LNCaP clone FGC (cell line): ENCODE measurements around the gene KLK2.

Experiments
- DNase-seq: peaks from one replicate; pipeline ENCODE4 v3.0.0-alpha.2; 2011; ENCODE audit warnings: low read depth
- H3K4me3 ChIP-seq: 2 replicates; pipeline ENCODE4 v1.5.1; 2011; ENCODE audit warnings: mild to moderate bottlenecking, low read depth, low read length, control low read depth
- TF ChIP-seq, protein P1 (sequence below): IDR thresholded peaks from 2 replicates; pipeline ENCODE4 v1.5.1; 2012; ENCODE audit warnings: mild to moderate bottlenecking; ENCODE audit not compliant: control insufficient read depth, insufficient read depth; ENCODE audit errors: extremely low read depth

The KLK2 gene

DNA sequence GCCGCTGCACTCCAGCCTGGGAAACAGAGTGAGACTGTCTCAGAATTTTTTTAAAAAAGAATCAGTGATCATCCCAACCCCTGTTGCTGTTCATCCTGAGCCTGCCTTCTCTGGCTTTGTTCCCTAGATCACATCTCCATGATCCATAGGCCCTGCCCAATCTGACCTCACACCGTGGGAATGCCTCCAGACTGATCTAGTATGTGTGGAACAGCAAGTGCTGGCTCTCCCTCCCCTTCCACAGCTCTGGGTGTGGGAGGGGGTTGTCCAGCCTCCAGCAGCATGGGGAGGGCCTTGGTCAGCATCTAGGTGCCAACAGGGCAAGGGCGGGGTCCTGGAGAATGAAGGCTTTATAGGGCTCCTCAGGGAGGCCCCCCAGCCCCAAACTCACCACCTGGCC, at the start of gene KLK2:
KLK2 (plus strand) TSS at position 384 of the 400 bp plus-strand sequence. CDS start 35 bp downstream, outside the sequence.
- TF ChIP-seq, protein P1, sequence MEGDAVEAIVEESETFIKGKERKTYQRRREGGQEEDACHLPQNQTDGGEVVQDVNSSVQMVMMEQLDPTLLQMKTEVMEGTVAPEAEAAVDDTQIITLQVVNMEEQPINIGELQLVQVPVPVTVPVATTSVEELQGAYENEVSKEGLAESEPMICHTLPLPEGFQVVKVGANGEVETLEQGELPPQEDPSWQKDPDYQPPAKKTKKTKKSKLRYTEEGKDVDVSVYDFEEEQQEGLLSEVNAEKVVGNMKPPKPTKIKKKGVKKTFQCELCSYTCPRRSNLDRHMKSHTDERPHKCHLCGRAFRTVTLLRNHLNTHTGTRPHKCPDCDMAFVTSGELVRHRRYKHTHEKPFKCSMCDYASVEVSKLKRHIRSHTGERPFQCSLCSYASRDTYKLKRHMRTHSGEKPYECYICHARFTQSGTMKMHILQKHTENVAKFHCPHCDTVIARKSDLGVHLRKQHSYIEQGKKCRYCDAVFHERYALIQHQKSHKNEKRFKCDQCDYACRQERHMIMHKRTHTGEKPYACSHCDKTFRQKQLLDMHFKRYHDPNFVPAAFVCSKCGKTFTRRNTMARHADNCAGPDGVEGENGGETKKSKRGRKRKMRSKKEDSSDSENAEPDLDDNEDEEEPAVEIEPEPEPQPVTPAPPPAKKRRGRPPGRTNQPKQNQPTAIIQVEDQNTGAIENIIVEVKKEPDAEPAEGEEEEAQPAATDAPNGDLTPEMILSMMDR = no peak
- peak within 1 kb of the TSS; percentile 59 for H3K4me3 ChIP-seq
- peak; percentile 100 for DNase-seq

DNA sequence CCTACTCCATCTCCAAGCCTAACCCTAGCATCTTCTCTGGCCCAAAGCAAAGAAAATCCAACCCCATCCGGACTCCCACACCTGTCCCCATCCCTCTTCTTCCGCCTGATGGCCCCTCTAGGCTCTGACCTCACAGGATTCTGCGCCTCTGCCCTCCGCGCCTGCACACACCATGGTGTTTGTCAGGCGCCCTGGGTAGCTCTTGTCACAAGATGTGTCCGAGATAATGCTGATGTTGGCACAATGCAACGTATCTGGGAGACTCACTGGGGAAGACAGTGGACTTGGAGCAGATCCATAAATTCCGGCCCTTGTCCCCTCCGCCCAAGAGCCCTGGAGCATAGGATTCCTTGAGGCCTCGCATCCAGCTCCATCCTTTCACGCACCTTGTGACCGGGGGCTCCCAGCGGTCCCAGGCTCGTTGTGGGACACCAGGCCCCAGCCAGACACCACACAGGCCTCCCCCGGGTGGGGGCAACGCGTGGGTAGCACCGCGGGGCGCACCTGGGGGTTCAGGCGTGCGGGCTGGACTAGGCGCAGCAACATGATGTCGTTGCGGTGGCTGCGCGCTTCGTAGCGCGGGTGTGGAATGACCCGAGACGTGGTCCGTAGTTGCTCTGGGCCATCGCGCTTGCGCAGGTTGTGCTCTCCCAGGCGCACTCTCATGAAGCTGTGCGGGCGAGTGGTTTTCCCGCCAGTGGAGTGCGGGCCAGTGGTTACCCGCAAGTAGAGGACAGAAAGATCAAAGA, 46.6 kb upstream of the KLK2 start:
- H3K4me3 ChIP-seq = no peak overlapping the region
- no peak for DNase-seq
- TF ChIP-seq, protein P1 = no peak

DNA sequence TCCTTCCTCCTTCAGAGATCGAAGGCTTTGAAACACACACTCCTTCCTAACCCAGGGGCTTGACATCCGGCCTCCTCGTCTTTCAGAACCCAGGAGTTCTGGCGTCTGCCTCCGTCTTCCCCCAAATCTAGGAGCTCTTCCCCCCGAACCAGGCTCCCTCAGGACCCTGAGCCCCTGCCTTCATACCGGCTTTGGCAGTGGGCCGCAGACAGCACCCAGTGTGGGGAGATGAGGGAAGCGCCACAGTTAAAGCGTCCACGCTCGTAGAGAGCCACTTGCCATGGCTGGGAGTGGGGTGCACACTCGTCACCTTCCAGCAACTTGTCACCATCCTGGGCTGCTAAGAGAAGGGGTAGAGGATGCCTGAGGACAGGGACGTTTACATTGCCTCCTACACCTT, 45.8 kb upstream of the KLK2 start:
- TF ChIP-seq, protein P1 = no peak
- no peak for DNase-seq
- no peak overlapping the region for H3K4me3 ChIP-seq

DNA sequence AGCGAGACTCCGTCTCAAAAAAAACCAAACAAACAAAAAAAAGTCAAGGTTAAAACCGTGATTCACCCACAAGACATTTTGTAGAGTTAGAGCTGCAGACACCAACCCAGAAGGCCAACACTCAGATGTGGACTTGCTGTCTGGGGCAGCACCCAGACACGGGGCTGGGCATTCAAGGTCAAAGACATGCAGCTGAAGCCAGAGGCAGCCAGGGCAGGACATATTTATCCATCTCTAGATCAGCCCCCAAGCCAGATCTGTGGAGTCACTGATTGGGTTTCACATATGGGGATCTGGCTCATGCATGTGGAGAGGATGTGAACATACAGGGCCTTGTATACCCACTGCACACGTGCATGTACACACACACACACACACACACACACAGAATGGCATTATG, 43.4 kb upstream of the KLK2 start:
- DNase-seq = no peak
- H3K4me3 ChIP-seq = no peak overlapping the region
- TF ChIP-seq, protein P1 = no peak

DNA sequence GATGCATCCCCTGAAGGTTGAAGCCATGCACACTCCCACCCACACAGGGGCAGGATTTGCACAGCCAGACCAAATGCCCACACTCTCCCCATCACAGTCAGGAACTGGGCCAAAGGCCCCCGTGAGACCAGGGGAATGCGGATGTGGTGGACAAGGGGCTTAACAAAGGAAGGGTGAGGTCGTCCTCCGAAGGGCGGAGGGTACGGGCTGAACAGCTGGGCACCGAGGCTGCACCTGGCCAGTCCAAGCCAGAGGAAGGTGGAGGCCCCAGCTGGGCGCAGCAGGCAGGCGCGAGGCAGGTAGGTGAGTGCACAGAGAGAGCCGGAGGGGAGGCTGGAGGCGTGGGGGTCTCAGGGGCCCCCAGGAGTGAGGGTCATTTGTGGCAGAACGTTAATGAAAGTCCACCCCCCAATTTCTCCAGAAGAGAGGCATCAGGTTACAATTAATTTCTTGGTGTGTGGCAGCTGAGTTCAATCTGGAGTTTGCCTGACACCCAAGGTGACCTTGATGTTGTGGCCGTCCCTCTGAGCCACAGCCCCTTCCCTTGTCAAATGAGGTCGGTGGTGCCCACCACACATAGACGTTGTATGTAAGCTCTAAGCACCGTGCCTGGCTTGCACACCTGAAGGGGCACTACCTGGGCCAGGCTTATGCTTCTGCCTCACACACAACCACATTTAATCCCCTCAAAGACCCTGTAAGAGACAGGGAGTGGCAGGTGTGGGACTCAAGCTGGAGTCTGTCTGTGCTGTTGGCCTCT, 42.8 kb upstream of the KLK2 start:
- no peak overlapping the region for H3K4me3 ChIP-seq
- no peak for DNase-seq
- TF ChIP-seq, protein P1 = no peak

DNA sequence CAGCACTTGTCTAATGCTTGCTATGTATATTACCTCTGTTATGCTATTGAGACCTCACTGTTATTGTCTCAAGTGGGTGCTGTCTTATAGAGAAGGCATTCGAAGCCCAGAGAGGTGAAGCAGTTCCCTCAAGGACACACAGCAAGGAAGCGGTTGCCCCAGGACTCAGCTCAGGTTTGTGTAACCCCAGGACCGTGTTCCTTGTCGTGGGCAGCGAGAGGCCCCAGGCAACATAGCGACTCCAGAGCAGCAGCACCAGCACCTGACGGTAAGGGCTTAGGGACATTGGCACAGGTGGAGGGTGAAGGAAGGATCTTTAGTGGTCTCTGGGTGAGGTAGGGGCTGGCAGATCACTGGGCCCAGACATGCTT, 42.2 kb upstream of the KLK2 start:
- H3K4me3 ChIP-seq = no peak overlapping the region
- DNase-seq = no peak
- TF ChIP-seq, protein P1 = no peak
